ENCODE data around the gene STOML2.

Gene STOML2

DNA sequence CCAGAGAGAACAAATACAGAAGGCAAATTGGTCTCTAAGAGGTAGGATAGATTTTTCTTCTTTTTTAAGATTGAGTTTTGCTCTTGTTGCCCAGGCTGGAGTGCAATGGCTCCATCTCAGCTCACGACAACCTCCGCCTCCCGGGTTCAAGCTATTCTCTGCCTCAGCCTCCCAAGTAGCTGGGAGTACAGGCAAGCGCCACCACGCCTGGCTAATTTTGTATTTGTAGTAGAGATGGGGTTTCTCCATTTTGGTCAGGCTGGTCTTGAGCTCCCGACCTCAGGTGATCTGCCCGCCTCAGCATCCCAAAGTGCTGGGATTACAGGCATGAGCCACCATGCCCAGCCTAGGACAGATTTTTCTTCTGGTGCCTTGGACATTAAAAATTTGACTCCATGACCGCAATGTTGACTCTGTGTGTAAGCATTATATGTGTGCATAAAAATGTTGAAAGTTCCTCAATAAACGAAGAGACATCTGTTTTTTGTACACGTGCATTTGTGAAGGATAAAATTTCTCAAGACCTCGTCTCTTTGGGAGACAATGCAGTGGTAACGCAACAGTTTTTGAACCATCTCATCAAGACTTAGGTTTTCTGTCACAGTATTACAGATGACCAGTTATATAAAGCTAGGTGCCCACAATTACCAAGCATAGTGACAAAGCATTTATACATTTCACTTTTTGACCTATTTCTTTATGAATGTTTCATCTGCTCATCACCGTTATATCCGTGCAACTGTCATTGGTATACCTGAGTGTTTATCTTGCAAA lies 47.9 kb downstream of the STOML2 start:
- Histone ChIP-seq H3K27me3 (ENCODE audit: control insufficient read depth, insufficient read depth, low read length) (no peaks in the 10 kb centered on the region), H3K9me3 (ENCODE audit: control insufficient read depth, insufficient read depth, low read length) (no peaks in the 10 kb centered on the region), H3K4me1 (ENCODE audit: control insufficient read depth, insufficient read depth, low read length) (no peaks in the 10 kb centered on the region), H3K4me3 (ENCODE audit: low read length) (no peak overlapping the region), H3K36me3 (ENCODE audit: control insufficient read depth, insufficient read depth, low read length) (peaks cover 35% of the 10 kb centered on the region), H3K27ac (ENCODE audit: low read length) (no peak overlapping the region)
- no CpG with 5 or more reads among the region's 14 CpGs for whole genome bisulfite sequencing (ENCODE audit: insufficient coverage, insufficient read length)
- no peak for DNase-seq (ENCODE audit: low read depth, low spot score)

- Histone ChIP-seq H3K4me3 (ENCODE audit: low read length) (no peak overlapping the region), H3K27me3 (ENCODE audit: control insufficient read depth, insufficient read depth, low read length) (no peaks in the 10 kb centered on the region), H3K4me1 (ENCODE audit: control insufficient read depth, insufficient read depth, low read length) (no peaks in the 10 kb centered on the region), H3K9me3 (ENCODE audit: control insufficient read depth, insufficient read depth, low read length) (no peaks in the 10 kb centered on the region), H3K27ac (ENCODE audit: low read length) (no peak overlapping the region), H3K36me3 (ENCODE audit: control insufficient read depth, insufficient read depth, low read length) (peaks cover 28% of the 10 kb centered on the region)
- no CpG with 5 or more reads among the region's 5 CpGs for WGBS (ENCODE audit: insufficient coverage, insufficient read length)
- no peak for DNase-seq (ENCODE audit: low read depth, low spot score)
These were observed 48.6 kb downstream of the STOML2 start for GRCh38 chr9:35054185-35054835.

DNA sequence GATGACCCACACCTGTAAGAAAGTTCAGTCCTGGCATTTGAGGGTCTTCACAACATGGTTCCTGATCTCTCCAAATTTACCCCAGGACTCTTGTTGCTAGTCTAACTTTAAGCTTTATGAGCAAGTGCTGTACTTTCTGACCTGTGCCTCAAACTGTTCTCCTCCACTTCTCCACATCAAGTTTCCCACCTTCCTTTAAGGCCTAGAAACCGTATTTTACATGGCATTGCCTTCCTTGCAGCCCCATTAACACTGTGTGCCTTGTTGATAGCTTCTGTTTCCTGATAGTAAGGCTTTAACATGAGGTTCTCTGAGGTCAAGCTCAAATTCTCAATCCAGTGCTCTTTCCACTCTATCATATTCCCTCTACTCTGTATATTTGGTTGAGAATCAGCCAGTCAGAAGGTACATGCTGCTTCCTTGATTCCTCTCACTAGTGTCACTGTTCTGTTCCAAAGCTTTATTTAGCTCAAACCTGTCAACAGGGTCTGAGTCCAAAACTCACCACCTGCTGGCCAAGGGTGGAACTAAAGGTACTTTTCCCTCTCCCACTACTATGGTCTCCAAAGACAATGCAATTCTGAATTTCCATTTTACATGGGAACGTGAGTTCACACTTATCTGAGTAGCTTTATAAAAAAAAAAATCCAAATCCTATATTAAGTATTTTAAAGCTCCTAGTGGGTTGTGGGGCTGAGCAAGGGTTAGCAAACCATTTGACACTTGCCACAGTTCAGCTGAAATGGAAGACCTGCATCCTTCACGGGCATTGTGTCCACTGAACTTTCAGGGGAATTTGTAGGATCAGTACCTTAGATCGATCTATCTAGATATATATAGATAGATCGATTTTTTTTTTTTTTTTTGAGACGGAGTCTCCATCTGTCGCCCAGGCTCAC lies 51.6 kb downstream of the STOML2 start:
- no peaks in the 10 kb centered on the region for H3K9me3 ChIP-seq (ENCODE audit: control insufficient read depth, insufficient read depth, low read length)
- peaks cover 7% of the 10 kb centered on the region for H3K36me3 ChIP-seq (ENCODE audit: control insufficient read depth, insufficient read depth, low read length)
- no peak overlapping the region for H3K4me3 ChIP-seq (ENCODE audit: low read length)
- no peaks in the 10 kb centered on the region for H3K27me3 ChIP-seq (ENCODE audit: control insufficient read depth, insufficient read depth, low read length)
- H3K4me1 ChIP-seq (ENCODE audit: control insufficient read depth, insufficient read depth, low read length), result no peaks in the 10 kb centered on the region
- WGBS (ENCODE audit: insufficient coverage, insufficient read length), result no CpG with 5 or more reads among the region's 7 CpGs
- DNase-seq (ENCODE audit: low read depth, low spot score), result no peak
- no peak overlapping the region for H3K27ac ChIP-seq (ENCODE audit: low read length)
